HEK293 (cell line): ENCODE measurements around the gene PLBD2.

Experiments
- CTCF ChIA-PET: fragments of 350-600 bp; formaldehyde crosslinking; extraction: SDS; loops from one replicate; lab custom pipeline; 2021; ENCODE audit warnings: antibody characterized with exemption; lab: Yijun Ruan, JAX
- POLR2A ChIA-PET: fragments of 300-600 bp; formaldehyde crosslinking; extraction: SDS; loops from one replicate; lab custom pipeline; 2020; ENCODE audit warnings: antibody characterized with exemption, inconsistent platforms; lab: Yijun Ruan, JAX
- H3K27ac ChIP-seq: fragments of 200-500 bp; sonication (Bioruptor generic); 2 replicates; pipeline ENCODE4 v1.5.1; 2014; ENCODE audit warnings: low read depth, low read length, control low read depth, inconsistent platforms; ENCODE audit errors: extremely low read depth
- H3K36me3 ChIP-seq, 2 experiments: fragments of 200-500 bp in 1 of 2; sonication (Bioruptor generic) in 1 of 2; 1 replicate in 1 of 2; 2 replicates in 1 of 2; pipeline ENCODE4 v1.5.1; 2014 to 2017; ENCODE audit warnings: inconsistent platforms in 2 of 2, low read length in 2 of 2; ENCODE audit not compliant: control insufficient read depth in 2 of 2, insufficient read depth in 1 of 2
- H3K4me1 ChIP-seq: fragments of 200-500 bp; sonication (Bioruptor generic); 2 replicates; pipeline ENCODE4 v1.5.1; 2014; ENCODE audit warnings: mild to moderate bottlenecking, low read length, inconsistent platforms; ENCODE audit not compliant: control insufficient read depth, insufficient read depth
- H3K4me3 ChIP-seq: 2 replicates; pipeline ENCODE4 v1.5.1; 2011; ENCODE audit warnings: low read depth, mild to moderate bottlenecking, control low read depth, low read length, moderate library complexity
- H3K9me3 ChIP-seq: fragments of 200-500 bp; sonication (Bioruptor generic); 2 replicates; pipeline ENCODE4 v1.5.1; 2014; ENCODE audit warnings: low read depth, low read length, inconsistent platforms; ENCODE audit not compliant: control insufficient read depth, insufficient read depth
- BCL11A ChIP-seq: fragments of 450-650 bp; formaldehyde crosslinking; IDR thresholded peaks from 2 replicates; pipeline ENCODE4 v1.5.1; 2016; ENCODE audit warnings: low read depth, missing biosample characterization, missing genetic modification characterization
- GLIS2 ChIP-seq: fragments of 450-650 bp; formaldehyde crosslinking; IDR thresholded peaks from 2 replicates; pipeline ENCODE4 v1.5.1; 2016; ENCODE audit warnings: missing biosample characterization, missing genetic modification characterization
- HOXA7 ChIP-seq: sonication (generic); formaldehyde crosslinking; IDR thresholded peaks from 2 replicates; pipeline ENCODE4 v1.8.1; 2022; ENCODE audit warnings: missing genetic modification reagents, borderline replicate concordance
- HOXC10 ChIP-seq: sonication (generic); formaldehyde crosslinking; IDR thresholded peaks from 2 replicates; pipeline ENCODE4 v1.8.1; 2023; ENCODE audit warnings: mild to moderate bottlenecking, missing genetic modification reagents
- PRDM10 ChIP-seq: fragments of 450-650 bp; formaldehyde crosslinking; IDR thresholded peaks from 2 replicates; pipeline ENCODE4 v1.5.1; 2016; ENCODE audit warnings: missing biosample characterization, missing genetic modification characterization
- YY1 ChIP-seq: fragments of 450-650 bp; formaldehyde crosslinking; IDR thresholded peaks from 2 replicates; pipeline ENCODE4 v1.5.1; 2018; ENCODE audit warnings: missing biosample characterization, missing genetic modification characterization
- ZFHX2 ChIP-seq: fragments of 450-650 bp; formaldehyde crosslinking; conservative IDR thresholded peaks from 2 replicates; pipeline ENCODE4 v1.5.1; 2016; ENCODE audit warnings: missing biosample characterization, missing genetic modification characterization
- ZNF133 ChIP-seq: fragments of 450-650 bp; formaldehyde crosslinking; IDR thresholded peaks from 2 replicates; pipeline ENCODE4 v1.5.1; 2016; ENCODE audit warnings: missing biosample characterization, missing genetic modification characterization
- ZNF18 ChIP-seq: fragments of 450-650 bp; formaldehyde crosslinking; IDR thresholded peaks from 2 replicates; pipeline ENCODE4 v1.5.1; 2016; ENCODE audit warnings: missing biosample characterization, missing genetic modification characterization
- ZNF19 ChIP-seq: fragments of 450-650 bp; formaldehyde crosslinking; IDR thresholded peaks from 2 replicates; pipeline ENCODE4; 2016; ENCODE audit warnings: missing biosample characterization, missing genetic modification characterization, low read depth
- ZNF350 ChIP-seq: fragments of 450-650 bp; formaldehyde crosslinking; IDR thresholded peaks from 2 replicates; pipeline ENCODE4 v1.5.0; 2017; ENCODE audit warnings: missing biosample characterization, mild to moderate bottlenecking, missing genetic modification characterization
- ZNF354C ChIP-seq: fragments of 450-650 bp; formaldehyde crosslinking; IDR thresholded peaks from 2 replicates; pipeline ENCODE4 v1.5.1; 2016; ENCODE audit warnings: missing biosample characterization, missing genetic modification characterization, low read depth, borderline replicate concordance
- ZNF585B ChIP-seq: fragments of 450-650 bp; formaldehyde crosslinking; IDR thresholded peaks from 2 replicates; pipeline ENCODE4 v1.5.1; 2016; ENCODE audit warnings: missing biosample characterization, missing genetic modification characterization
- ZNF596 ChIP-seq: fragments of 450-650 bp; IDR thresholded peaks from 2 replicates; pipeline ENCODE4 v1.5.0; 2018; ENCODE audit warnings: missing biosample characterization, mild to moderate bottlenecking, missing genetic modification characterization, moderate library complexity
- ZNF768 ChIP-seq: fragments of 450-650 bp; formaldehyde crosslinking; IDR thresholded peaks from 2 replicates; pipeline ENCODE4 v1.5.1; 2018; ENCODE audit warnings: missing biosample characterization, mild to moderate bottlenecking, missing genetic modification characterization
- ZNF791 ChIP-seq: fragments of 450-650 bp; formaldehyde crosslinking; IDR thresholded peaks from 2 replicates; pipeline ENCODE4 v1.5.1; 2016; ENCODE audit warnings: missing biosample characterization, missing genetic modification characterization
- ZNF830 ChIP-seq: fragments of 450-650 bp; IDR thresholded peaks from 2 replicates; pipeline ENCODE4 v1.5.0; 2018; ENCODE audit warnings: missing biosample characterization, missing genetic modification characterization, low read depth, mild to moderate bottlenecking, moderate library complexity

The PLBD2 gene

GRCh38 chr12:113340061-113340460, 18.3 kb upstream of the PLBD2 start:
- H3K9me3 ChIP-seq, result no peaks in the 10 kb centered on the region
- no peak overlapping the region for H3K4me3 ChIP-seq
- POLR2A ChIA-PET, result no interaction called here
- no peak overlapping the region for H3K27ac ChIP-seq
- H3K4me1 ChIP-seq, result no peaks in the 10 kb centered on the region
- H3K36me3 ChIP-seq, result no peaks in the 10 kb centered on the region
- TF ChIP-seq HOXA7 (CRISPR knock-in tag) (no peak), YY1 (tag by site-specific recombination) (no peak), ZNF350 (tag by site-specific recombination) (no peak), ZNF19 (tag by site-specific recombination) (no peak), ZFHX2 (tag by site-specific recombination) (no peak), ZNF768 (tag by site-specific recombination) (no peak), ZNF596 (no peak), ZNF585B (tag by site-specific recombination) (no peak), ZNF791 (tag by site-specific recombination) (no peak), GLIS2 (tag by site-specific recombination) (no peak), BCL11A (tag by site-specific recombination) (no peak), ZNF830 (tag by site-specific recombination) (no peak), ZNF354C (tag by site-specific recombination) (no peak)
- TF ChIP-seq, all 188 proteins: peak for 0
- CTCF ChIA-PET, result no interaction called here

- Histone ChIP-seq H3K4me1 (no peaks in the 10 kb centered on the region), H3K36me3 (no peaks in the 10 kb centered on the region), H3K9me3 (no peaks in the 10 kb centered on the region), H3K27ac (no peak overlapping the region), H3K4me3 (no peak overlapping the region)
- POLR2A ChIA-PET, result no interaction called here
- TF ChIP-seq ZNF18 (tag by site-specific recombination) (no peak), GLIS2 (tag by site-specific recombination) (no peak)
- CTCF ChIA-PET, result no interaction called here
These were observed 16.9 kb upstream of the PLBD2 start for GRCh38 chr12:113341535-113341934.

- H3K4me3 ChIP-seq, result no peak overlapping the region
- no peaks in the 10 kb centered on the region for H3K36me3 ChIP-seq
- ChIA-PET CTCF (no interaction called here), POLR2A (no interaction called here)
- H3K4me1 ChIP-seq, result no peaks in the 10 kb centered on the region
- TF ChIP-seq ZNF133 (tag by site-specific recombination), result no peak
- peak; percentile 64; the same call in 1 of the 2 replicates for TF ChIP-seq PRDM10
- no peak for TF ChIP-seq HOXC10 (CRISPR knock-in tag)
- H3K27ac ChIP-seq, result no peak overlapping the region
- H3K9me3 ChIP-seq, result no peaks in the 10 kb centered on the region
These were observed 13.1 kb upstream of the PLBD2 start for GRCh38 chr12:113345318-113345717.
